ENCODE measurements around the gene STPG4. TPM values are rescaled to one million over a fixed set of nuclear protein-coding genes. Genes with fewer than 3 reads are reported as not detected.
A peak's percentile ranks its signal among the peaks of the same experiment; 100 is the strongest.

The STPG4 gene
- total and polyA plus RNA-seq, 7 donors: 0.12 to 1.1 (median 0.63) TPM; not detected in 3

- Histone ChIP-seq H3K27me3 (no peaks in the 10 kb centered on the region), H3K4me3 (peak overlapping the region in 1 of 4 donors; percentile 4), H3K27ac (peak overlapping the region; percentile 42 to 51 (median 48)), H3K4me1 (peaks cover 0 to 42% (median 26%) of the 10 kb centered on the region in 4 donors), H3K36me3 (no peaks in the 10 kb centered on the region), H3K9me3 (no peaks in the 10 kb centered on the region)
- no peak for TF ChIP-seq POLR2A (IDR thresholded peaks at IDR 0.05)
- TF ChIP-seq EP300 (IDR thresholded peaks at IDR 0.05): no peak
- TF ChIP-seq, protein P1, sequence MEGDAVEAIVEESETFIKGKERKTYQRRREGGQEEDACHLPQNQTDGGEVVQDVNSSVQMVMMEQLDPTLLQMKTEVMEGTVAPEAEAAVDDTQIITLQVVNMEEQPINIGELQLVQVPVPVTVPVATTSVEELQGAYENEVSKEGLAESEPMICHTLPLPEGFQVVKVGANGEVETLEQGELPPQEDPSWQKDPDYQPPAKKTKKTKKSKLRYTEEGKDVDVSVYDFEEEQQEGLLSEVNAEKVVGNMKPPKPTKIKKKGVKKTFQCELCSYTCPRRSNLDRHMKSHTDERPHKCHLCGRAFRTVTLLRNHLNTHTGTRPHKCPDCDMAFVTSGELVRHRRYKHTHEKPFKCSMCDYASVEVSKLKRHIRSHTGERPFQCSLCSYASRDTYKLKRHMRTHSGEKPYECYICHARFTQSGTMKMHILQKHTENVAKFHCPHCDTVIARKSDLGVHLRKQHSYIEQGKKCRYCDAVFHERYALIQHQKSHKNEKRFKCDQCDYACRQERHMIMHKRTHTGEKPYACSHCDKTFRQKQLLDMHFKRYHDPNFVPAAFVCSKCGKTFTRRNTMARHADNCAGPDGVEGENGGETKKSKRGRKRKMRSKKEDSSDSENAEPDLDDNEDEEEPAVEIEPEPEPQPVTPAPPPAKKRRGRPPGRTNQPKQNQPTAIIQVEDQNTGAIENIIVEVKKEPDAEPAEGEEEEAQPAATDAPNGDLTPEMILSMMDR (IDR thresholded peaks at IDR 0.05): no peak
- TF ChIP-seq POLR2AphosphoS5 (IDR thresholded peaks at IDR 0.05): no peak
- 55 to 69% methylated on average over 9 of the region's 9 CpGs for WGBS, 2 donors
- intact Hi-C loops (cut with DNase I): no loop called here
- no peak for DNase-seq
These were observed 69.0 kb downstream of the STPG4 start for GRCh38 chr2:47086054-47086471.

GRCh38 chr2:47083886-47084687 lies 71.0 kb downstream of the STPG4 start:
- no peaks in the 10 kb centered on the region for H3K9me3 ChIP-seq
- TF ChIP-seq, protein P1 (IDR thresholded peaks at IDR 0.05): no peak
- no peak for TF ChIP-seq POLR2AphosphoS5 (IDR thresholded peaks at IDR 0.05)
- no peak for TF ChIP-seq POLR2A (IDR thresholded peaks at IDR 0.05)
- TF ChIP-seq EP300 (IDR thresholded peaks at IDR 0.05): no peak
- no peaks in the 10 kb centered on the region for H3K27me3 ChIP-seq
- H3K27ac ChIP-seq: peak overlapping the region in 3 of 4 donors; percentile 41 to 59 (median 44)
- H3K4me3 ChIP-seq: no peak overlapping the region
- peak; percentile 75 for DNase-seq
- peaks cover 0 to 59% (median 40%) of the 10 kb centered on the region in 4 donors for H3K4me1 ChIP-seq
- H3K36me3 ChIP-seq: no peaks in the 10 kb centered on the region
- 76 to 89% methylated on average over 17 of the region's 17 CpGs for WGBS, 2 donors
- intact Hi-C loops (cut with DNase I): no loop called here

- WGBS, 2 donors: 93 to 94% methylated on average over 3 of the region's 3 CpGs
- Histone ChIP-seq H3K4me1 (peaks cover 0 to 65% (median 45%) of the 10 kb centered on the region in 4 donors), H3K27me3 (no peaks in the 10 kb centered on the region), H3K36me3 (no peaks in the 10 kb centered on the region), H3K27ac (peak overlapping the region in 3 of 4 donors; percentile 41 to 59 (median 44)), H3K4me3 (no peak overlapping the region), H3K9me3 (no peaks in the 10 kb centered on the region)
- DNase-seq: no peak
- intact Hi-C loops (cut with DNase I): no loop called here
- TF ChIP-seq EP300 (IDR thresholded peaks at IDR 0.05) (no peak), POLR2A (IDR thresholded peaks at IDR 0.05) (no peak), POLR2AphosphoS5 (IDR thresholded peaks at IDR 0.05) (no peak)
- TF ChIP-seq, protein P1 (IDR thresholded peaks at IDR 0.05): no peak
These were observed 71.6 kb downstream of the STPG4 start for GRCh38 chr2:47083485-47083884.

DNA sequence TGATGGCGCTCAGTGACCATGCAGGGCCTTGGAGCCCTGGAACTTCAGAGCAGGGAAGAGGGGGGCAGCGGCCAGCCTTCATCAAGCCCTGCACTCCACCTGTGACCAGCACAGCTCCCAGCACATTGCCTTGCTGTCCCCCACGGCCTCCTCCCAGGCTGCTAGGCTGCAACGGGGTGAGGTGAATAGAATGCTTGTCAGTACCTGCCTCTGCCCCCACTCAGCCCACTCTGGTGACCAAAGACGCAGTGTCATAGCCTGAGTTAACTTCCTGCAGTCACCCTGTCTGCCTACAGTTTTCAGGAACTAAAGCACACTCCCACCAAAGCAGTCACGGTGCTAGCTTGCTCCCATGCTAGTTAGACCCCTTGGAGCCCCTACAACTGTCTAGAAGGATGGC lies 72.1 kb downstream of the STPG4 start:
- peak overlapping the region in 1 of 4 donors; percentile 41 for H3K27ac ChIP-seq
- 91 to 92% methylated on average over 6 of the region's 6 CpGs for WGBS, 2 donors
- no peak for TF ChIP-seq POLR2AphosphoS5 (IDR thresholded peaks at IDR 0.05)
- TF ChIP-seq POLR2A (IDR thresholded peaks at IDR 0.05): no peak
- no peak for TF ChIP-seq EP300 (IDR thresholded peaks at IDR 0.05)
- TF ChIP-seq, protein P1 (IDR thresholded peaks at IDR 0.05): no peak
- intact Hi-C loops (cut with DNase I): no loop called here
- no peaks in the 10 kb centered on the region for H3K27me3 ChIP-seq
- no peak for DNase-seq
- no peak overlapping the region for H3K4me3 ChIP-seq
- no peaks in the 10 kb centered on the region for H3K36me3 ChIP-seq
- no peaks in the 10 kb centered on the region for H3K9me3 ChIP-seq
- peaks cover 0 to 64% (median 45%) of the 10 kb centered on the region in 4 donors for H3K4me1 ChIP-seq

Measured in sigmoid colon (tissue), 7 donors.